ENCODE data around the gene HEG1.

HEG1 gene

DNA sequence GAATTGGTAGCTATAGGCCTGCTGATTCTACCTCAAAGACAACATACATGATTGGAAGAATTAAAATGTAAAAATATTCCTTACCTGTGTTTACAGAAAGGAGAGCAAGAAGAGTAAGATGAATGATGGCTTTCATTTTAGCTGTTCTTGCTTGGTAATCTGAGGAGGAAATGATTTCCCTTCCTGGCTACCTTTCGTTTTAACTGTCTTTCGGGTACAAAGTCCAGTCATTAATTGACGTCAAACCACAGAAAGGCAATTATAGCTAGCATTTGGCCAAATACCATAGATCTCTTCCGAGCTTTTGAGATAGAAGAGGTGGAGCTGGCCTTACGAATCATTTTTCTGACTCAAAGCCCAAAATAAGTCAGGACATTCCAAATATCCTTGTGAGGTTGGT lies 121.2 kb downstream of the HEG1 start, which contains the start of gene MUC13:
Gene MUC13, minus strand, starts transcription at position 175 of the 400 bp plus-strand sequence. Its CDS starts 39 bp downstream, at position 136.
- in situ Hi-C loops (cut with MboI; ENCODE audit: low pct_unique_long_range_greater_than_20kb, low sequenced_read_pairs): no loop called here
- no peak for DNase-seq

DNA sequence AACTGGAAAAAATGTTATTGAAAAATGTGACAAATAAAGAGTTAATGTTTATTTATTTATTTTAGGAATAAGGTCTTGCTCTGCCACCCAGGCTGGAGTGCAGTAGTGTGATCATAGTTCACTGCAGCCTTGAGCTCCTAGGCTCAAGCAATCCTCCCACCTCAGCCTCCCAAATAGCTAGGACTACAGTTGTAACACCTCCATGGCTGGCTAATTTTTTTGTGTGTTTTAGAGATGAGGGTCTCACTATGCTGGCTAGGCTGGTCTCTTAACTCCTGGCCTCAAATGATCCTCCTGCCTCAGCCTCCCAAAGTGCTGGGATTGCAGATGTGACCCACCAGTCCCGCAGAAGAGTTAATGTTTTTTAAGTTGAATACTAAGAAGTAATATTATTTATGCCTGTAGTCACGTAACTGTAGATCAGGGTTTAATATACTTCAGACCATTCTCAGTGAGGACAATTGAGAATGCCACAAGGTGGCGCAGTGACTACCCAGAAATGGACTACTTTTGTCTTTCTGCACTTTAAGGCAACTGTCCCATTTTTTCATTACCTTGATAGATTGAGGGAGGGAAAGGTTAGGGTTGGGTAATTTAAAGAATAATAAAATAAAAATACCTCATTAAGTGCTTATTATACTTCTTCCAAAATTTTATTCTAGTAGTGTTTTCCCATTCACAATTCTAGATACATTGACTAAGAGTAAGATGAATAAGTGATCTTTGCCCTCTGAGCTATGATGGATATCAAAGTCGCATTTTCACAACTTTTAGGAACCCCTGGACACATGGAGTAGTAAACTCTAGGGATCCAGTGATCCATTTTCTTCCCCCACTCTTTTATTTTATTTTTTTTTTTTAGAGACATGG lies 127.2 kb downstream of the HEG1 start:
- DNase-seq: peak; percentile 59
- in situ Hi-C loops (cut with MboI; ENCODE audit: low pct_unique_long_range_greater_than_20kb, low sequenced_read_pairs): no loop called here

DNA sequence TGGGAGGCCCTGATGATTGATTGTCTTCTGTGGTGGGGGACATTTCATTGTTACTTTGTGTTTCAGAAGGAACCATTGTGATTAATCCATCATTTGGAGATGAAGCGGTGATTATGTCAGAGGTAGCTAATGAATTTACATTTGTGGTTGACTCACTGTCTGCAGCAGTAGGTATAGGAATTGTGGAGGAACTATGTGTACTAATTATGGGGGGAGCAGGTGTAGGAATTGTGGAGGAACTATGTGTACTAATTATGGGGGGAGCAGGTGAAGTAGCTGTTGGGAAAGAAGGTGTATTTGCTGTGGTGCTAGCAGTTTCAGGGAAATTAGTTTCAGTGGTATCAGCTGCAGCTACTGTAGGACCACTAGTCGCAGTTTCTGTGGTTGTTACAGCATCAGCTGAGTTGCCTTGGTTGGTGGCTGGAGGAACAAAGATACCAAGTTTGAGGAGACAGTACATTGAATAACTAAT lies 128.2 kb downstream of the HEG1 start:
- DNase-seq: no peak
- in situ Hi-C loops (cut with MboI; ENCODE audit: low pct_unique_long_range_greater_than_20kb, low sequenced_read_pairs): no loop called here

DNA sequence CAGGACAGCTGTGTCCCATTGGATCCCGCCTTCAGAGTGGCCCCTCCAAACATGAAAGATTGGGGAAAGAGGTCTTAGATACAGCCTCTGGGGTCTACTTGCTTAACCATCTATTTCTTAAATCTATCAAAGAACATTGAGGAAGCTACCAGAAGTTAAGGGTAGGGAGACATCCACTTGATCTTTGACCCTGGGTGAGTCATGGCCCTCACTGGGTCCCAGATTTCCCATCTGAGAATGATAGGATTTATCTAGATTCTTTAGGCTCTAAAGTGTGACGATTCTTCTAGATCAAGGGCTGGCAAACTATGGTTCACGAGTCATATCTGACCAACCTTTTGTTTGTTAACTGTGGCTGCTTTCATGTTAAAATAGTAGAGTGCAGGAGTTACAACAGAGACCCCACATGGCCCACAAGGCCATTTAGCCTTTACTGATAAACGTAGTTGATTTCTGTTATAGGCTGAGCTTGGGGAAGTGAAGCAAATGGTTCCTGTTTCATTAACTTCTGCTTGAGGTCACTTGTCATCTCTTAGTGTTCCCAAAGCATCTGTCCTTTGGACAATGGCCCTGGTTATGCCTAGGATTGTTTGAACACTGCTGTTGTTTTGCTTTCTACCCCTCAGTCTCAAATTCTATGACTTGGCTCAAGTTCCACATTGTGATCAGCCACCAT lies 129.2 kb downstream of the HEG1 start:
- in situ Hi-C loops (cut with MboI; ENCODE audit: low pct_unique_long_range_greater_than_20kb, low sequenced_read_pairs): no loop called here
- DNase-seq: peak; percentile 7

DNA sequence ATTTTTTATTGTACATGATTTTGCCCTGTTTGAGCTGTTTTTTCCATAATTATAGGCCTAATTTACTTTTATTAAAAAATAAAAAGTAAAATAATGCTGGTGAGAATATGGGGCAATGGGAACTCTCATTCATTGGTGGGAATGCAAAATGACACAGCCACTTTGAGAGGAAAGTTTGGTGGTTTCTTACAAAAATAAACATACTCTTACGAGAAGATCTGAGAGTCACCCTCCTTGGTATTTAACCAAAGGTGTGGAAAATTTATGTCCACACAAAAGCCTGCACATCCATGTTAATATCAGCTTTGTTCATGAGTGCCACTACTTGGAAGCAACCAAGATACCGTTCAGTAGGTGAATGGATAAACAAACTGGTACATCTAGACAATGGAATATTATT lies 131.1 kb downstream of the HEG1 start:
- in situ Hi-C loops (cut with MboI; ENCODE audit: low pct_unique_long_range_greater_than_20kb, low sequenced_read_pairs): no loop called here

DNA sequence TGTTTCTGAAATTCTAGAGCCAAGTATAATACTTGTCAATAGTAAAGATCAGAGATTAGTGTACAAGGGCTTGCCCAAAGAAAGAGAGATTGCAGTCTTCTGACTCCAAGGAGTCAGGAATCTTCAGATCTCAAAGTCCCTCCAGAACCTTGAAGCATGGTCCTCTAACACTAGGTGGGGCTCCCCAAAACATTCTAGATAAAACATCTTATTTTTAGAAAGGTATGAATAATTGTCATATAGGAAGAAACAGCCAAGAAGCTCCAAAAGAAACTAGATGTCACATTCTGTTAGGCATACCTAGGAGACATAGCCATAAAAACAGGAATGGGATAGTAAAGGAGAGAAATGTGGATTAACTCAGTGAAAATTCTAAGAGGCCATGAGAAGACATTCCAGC lies 132.0 kb downstream of the HEG1 start:
- in situ Hi-C loops (cut with MboI; ENCODE audit: low pct_unique_long_range_greater_than_20kb, low sequenced_read_pairs): no loop called here
- no peak for DNase-seq

More for the DNA sequence above, 131.1 kb downstream of the HEG1 start:
- DNase-seq: no peak

DNA sequence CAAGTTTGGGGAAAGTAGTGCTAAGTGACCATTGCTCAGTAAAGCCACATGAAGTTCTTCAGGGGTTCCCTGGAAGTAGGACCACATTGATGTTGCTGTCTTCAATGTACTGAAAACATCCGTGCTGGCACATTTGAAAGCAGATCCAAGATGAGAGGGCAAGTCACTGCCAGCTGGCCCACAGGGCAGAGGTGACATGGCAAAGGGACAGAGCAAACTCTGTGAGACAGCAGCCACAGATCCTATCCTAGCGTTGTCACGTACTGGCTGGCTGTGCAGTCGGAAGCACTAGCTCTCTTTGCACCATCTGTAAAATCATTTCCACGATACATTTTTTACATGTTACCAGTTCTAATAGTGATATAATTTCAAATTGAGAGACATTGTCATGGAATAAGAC lies 135.1 kb downstream of the HEG1 start:
- in situ Hi-C loops (cut with MboI; ENCODE audit: low pct_unique_long_range_greater_than_20kb, low sequenced_read_pairs): no loop called here
- DNase-seq: no peak

DNA sequence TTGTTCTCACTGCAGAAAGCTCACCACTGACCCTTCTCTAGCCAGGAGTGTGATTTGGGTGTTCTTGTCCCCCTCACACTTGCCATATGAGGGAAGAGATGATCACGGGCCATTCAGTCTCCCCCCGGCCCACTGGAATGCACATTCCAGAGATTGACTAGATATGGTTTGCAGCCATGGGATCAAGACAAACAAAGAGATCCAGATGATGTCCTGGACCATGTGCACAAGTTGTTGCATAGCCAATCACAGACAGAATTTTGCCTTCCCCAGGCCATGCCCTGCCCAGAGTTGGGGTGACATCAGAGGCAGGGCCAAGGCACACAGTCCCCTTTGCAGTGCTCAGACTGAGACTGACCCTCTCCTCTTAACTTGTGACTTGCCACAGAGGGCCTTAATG lies 136.0 kb downstream of the HEG1 start:
- in situ Hi-C loops (cut with MboI; ENCODE audit: low pct_unique_long_range_greater_than_20kb, low sequenced_read_pairs): no loop called here
- DNase-seq: no peak

DNA sequence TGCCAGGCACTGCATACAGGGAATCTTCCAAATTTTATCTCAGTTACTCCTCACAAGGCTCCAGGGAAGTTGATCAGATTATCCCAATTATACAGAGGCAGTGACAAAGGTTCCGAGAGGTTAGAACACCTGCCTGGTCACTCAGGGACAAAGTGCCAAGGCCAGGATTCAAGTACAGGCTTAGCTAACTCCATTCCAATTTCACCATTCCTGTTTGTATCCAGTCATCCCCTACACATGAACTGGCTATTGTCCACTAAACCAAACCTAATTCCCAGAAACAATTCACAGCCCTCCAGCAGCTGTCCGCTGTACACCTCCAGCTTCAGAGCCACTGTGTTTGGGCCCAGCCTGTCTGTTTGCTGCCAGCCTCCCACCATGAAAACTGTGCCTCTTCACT lies 137.3 kb downstream of the HEG1 start:
- in situ Hi-C loops (cut with MboI; ENCODE audit: low pct_unique_long_range_greater_than_20kb, low sequenced_read_pairs): no loop called here

DNA sequence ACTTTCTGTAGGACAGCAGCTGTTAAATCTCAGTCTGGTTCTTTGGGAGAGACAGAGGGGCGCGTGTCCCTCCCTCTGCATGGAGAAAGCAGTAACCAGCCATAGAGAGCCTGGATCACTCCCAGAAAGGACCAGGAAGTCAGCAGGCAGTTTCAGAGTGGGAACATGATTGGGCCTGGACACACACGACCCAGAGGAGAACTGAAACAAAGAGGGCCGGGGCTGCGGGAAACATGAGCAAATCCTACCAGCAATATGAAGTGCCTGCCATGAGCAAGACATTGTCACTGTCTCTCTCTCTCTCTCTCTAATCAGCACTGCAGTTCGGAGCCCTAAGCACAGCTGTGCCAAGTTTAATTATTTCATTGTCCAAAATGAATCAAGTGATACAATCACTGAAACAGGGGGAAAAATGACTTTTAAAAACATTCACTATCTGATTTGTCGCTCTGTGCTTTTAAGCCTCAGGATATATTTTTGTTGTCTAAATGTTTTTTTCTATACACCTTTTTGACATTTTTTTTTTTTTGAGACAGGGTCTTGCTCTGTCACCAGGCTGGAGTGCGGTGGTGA lies 138.9 kb downstream of the HEG1 start:
- in situ Hi-C loops (cut with MboI; ENCODE audit: low pct_unique_long_range_greater_than_20kb, low sequenced_read_pairs): no loop called here
- DNase-seq: no peak

More for the DNA sequence above, 137.3 kb downstream of the HEG1 start:
- DNase-seq: no peak
